NCI-H510A (cell line): Measurements from ENCODE around the gene PRAC1.

Experiments used
- DNase-seq: peaks from one replicate; lab custom pipeline; 2025; lab: John Stamatoyannopoulos, UW

Gene PRAC1

GRCh38 chr17:48747445-48748363 is 25.4 kb upstream of the PRAC1 start:
- DNase-seq: no peak

GRCh38 chr17:48746916-48747444 is 24.7 kb upstream of the PRAC1 start:
- no peak for DNase-seq

- no peak for DNase-seq
These were observed 23.3 kb upstream of the PRAC1 start for GRCh38 chr17:48745381-48746275.

GRCh38 chr17:48740537-48740936 is 18.2 kb upstream of the PRAC1 start:
- DNase-seq: no peak

- DNase-seq: no peak
These were observed 16.6 kb upstream of the PRAC1 start for GRCh38 chr17:48738803-48739526.

- DNase-seq: no peak
These were observed 16.1 kb upstream of the PRAC1 start for GRCh38 chr17:48738424-48738802.

- no peak for DNase-seq
These were observed 15.2 kb upstream of the PRAC1 start for GRCh38 chr17:48737330-48738043.

- DNase-seq: no peak
These were observed 12.7 kb upstream of the PRAC1 start for GRCh38 chr17:48735062-48735351.

GRCh38 chr17:48734333-48735061 is 12.2 kb upstream of the PRAC1 start:
- DNase-seq: no peak

- DNase-seq: no peak
These were observed 11.5 kb upstream of the PRAC1 start for GRCh38 chr17:48733632-48734328.

- DNase-seq: no peak
These were observed 10.6 kb upstream of the PRAC1 start for GRCh38 chr17:48732688-48733629.

- DNase-seq: no peak
These were observed 9.0 kb upstream of the PRAC1 start for GRCh38 chr17:48731355-48731754.

GRCh38 chr17:48730240-48730550 is 7.9 kb upstream of the PRAC1 start:
- no peak for DNase-seq

- no peak for DNase-seq
These were observed 7.3 kb upstream of the PRAC1 start for GRCh38 chr17:48729335-48730239.

- peak; percentile 80 for DNase-seq
These were observed 6.2 kb upstream of the PRAC1 start, which contains the start of gene HOXB13 for GRCh38 chr17:48728232-48729231. Gene HOXB13, minus strand, starts transcription at chr17:48728750. Its CDS starts 157 bp downstream, at chr17:48728593.

- DNase-seq: no peak
These were observed 5.3 kb upstream of the PRAC1 start for GRCh38 chr17:48727415-48728175.
